HepG2 (cell line): ENCODE measurements around the gene TH. TPM values are rescaled to one million over a fixed set of nuclear protein-coding genes. Genes with fewer than 3 reads are reported as not detected.

Experiments used
- ATAC-seq: fragments of 200-7000 bp; cut with Tn5 transposase; 3 replicates; pipeline ENCODE4 v1.9.1; 2020; ENCODE audit warnings: mild to moderate bottlenecking, moderate library complexity
- BruUV-seq: library from RNA; stranded (reverse); fragments of 400-500 nt; replicated peaks from 2 replicates; lab custom pipeline; 2021; lab: Mats Ljungman, UMichigan
- CTCF ChIA-PET: fragments of 300-600 bp; formaldehyde crosslinking; extraction: SDS; loops from one replicate; lab custom pipeline; 2021; ENCODE audit warnings: low total read pairs, inconsistent platforms, low intra/inter-chr PET ratio; lab: Yijun Ruan, JAX
- POLR2A ChIA-PET: fragments of 350-600 bp; sonication (Branson Sonifier 250); formaldehyde crosslinking; loops from one replicate; lab custom pipeline; 2020; ENCODE audit warnings: antibody characterized with exemption, inconsistent platforms; lab: Yijun Ruan, JAX
- DNase-seq: peaks from one replicate; pipeline ENCODE4 v3.0.0-alpha.2; 2015; ENCODE audit warnings: low spot score
- FAIRE-seq: peaks from 3 replicates; lab custom pipeline; 2011; peaks lifted over from hg19 to GRCh38; lab: Jason Lieb, UNC
- H2AFZ ChIP-seq: one replicate; pipeline ENCODE4 v1.6.1; 2011; ENCODE audit warnings: low read length, inconsistent platforms
- H3K27ac ChIP-seq: fragments of 300-600 bp; 3 replicates; pipeline ENCODE4 v1.8.0; 2011; ENCODE audit warnings: mixed run types, mild to moderate bottlenecking, mixed read lengths, low read length, inconsistent platforms; ENCODE audit not compliant: insufficient read depth; ENCODE audit errors: extremely low read length
- H3K27me3 ChIP-seq, 2 experiments: fragments of 200-600 bp in 1 of 2; 2 replicates in 1 of 2; 3 replicates in 1 of 2; pipeline versions ENCODE4 v1.6.0 to v1.8.0; 2011; ENCODE audit warnings: low read length in 2 of 2, mild to moderate bottlenecking in 2 of 2, moderate library complexity in 2 of 2, inconsistent platforms in 1 of 2; ENCODE audit not compliant: insufficient read depth in 2 of 2, control insufficient read depth in 1 of 2
- H3K36me3 ChIP-seq, 2 experiments: fragments of 200-600 bp in 1 of 2; replicated peaks in 1 of 2; 2 replicates in 1 of 2; 3 replicates in 1 of 2; pipeline versions ENCODE4 v1.5.1 to v1.8.0; 2011; ENCODE audit warnings: low read length in 2 of 2, inconsistent platforms in 1 of 2; ENCODE audit not compliant: insufficient read depth in 2 of 2, control insufficient read depth in 1 of 2
- H3K4me1 ChIP-seq: 2 replicates; pipeline ENCODE4 v1.5.1; 2012; ENCODE audit warnings: low read length, inconsistent platforms; ENCODE audit not compliant: insufficient read depth
- H3K4me2 ChIP-seq: 2 replicates; pipeline ENCODE4 v1.6.0; 2011; ENCODE audit warnings: low read depth, low read length, inconsistent platforms
- H3K4me3 ChIP-seq, 3 experiments: fragments of 200-600 bp in 1 of 3; sonication (generic), shearing (Covaris generic) in 1 of 3; replicated peaks in 1 of 3; 2 replicates each; pipeline ENCODE4 v1.5.1; 2011 to 2016; ENCODE audit warnings: low read length in 3 of 3, inconsistent platforms in 2 of 3, low read depth in 2 of 3, mild to moderate bottlenecking in 2 of 3, control low read depth in 1 of 3, mixed read lengths in 1 of 3; ENCODE audit not compliant: insufficient read depth in 1 of 3
- H3K79me2 ChIP-seq: one replicate; pipeline ENCODE4 v1.6.1; 2011; ENCODE audit warnings: low read length, inconsistent platforms; ENCODE audit not compliant: insufficient read depth
- H3K9ac ChIP-seq: 2 replicates; pipeline ENCODE4 v1.6.0; 2011; ENCODE audit warnings: mild to moderate bottlenecking, low read depth, low read length, inconsistent platforms; ENCODE audit not compliant: insufficient read depth
- H3K9me3 ChIP-seq: 2 replicates; pipeline ENCODE4 v1.5.1; 2012; ENCODE audit warnings: mild to moderate bottlenecking, low read length
- H4K20me1 ChIP-seq: 2 replicates; pipeline ENCODE4 v1.6.0; 2011; ENCODE audit warnings: inconsistent platforms, mild to moderate bottlenecking, low read length, moderate library complexity; ENCODE audit not compliant: insufficient read depth
- AKNA ChIP-seq: sonication (generic); formaldehyde crosslinking; IDR thresholded peaks from 2 replicates; pipeline ENCODE4 v1.4.0; 2020; ENCODE audit warnings: missing genetic modification reagents, borderline replicate concordance
- ARID4A ChIP-seq: sonication (generic); formaldehyde crosslinking; IDR thresholded peaks from 2 replicates; pipeline ENCODE4 v1.5.0; 2020; ENCODE audit warnings: mild to moderate bottlenecking, missing genetic modification reagents, borderline replicate concordance
- BCL6 ChIP-seq: IDR thresholded peaks from 2 replicates; pipeline ENCODE4 v1.6.1; 2016; ENCODE audit warnings: missing genetic modification reagents, missing compliant biosample characterization
- FOXA1 ChIP-seq, 2 experiments: fragments of 450-650 bp in 1 of 2; sonication (generic) in 1 of 2; formaldehyde crosslinking in 1 of 2; IDR thresholded peaks; 2 replicates each; pipeline versions ENCODE4 v1.4.0 to v1.6.1; 2016 to 2020; ENCODE audit warnings: missing genetic modification reagents in 1 of 2
- GLI4 ChIP-seq: sonication (generic); formaldehyde crosslinking; IDR thresholded peaks from 2 replicates; pipeline ENCODE4 v1.5.1; 2020; ENCODE audit warnings: missing genetic modification reagents, mild to moderate bottlenecking, moderate library complexity, borderline replicate concordance
- HOMEZ ChIP-seq: IDR thresholded peaks from 2 replicates; pipeline ENCODE4 v1.6.1; 2016; ENCODE audit warnings: low read depth
- HOXA3 ChIP-seq: sonication (generic); formaldehyde crosslinking; IDR thresholded peaks from 2 replicates; pipeline ENCODE4 v1.5.0; 2020; ENCODE audit warnings: missing genetic modification reagents
- MTA3 ChIP-seq: sonication (generic); formaldehyde crosslinking; IDR thresholded peaks from 2 replicates; pipeline ENCODE4 v1.4.0; 2020; ENCODE audit warnings: missing genetic modification reagents
- ZBTB20 ChIP-seq: sonication (generic); formaldehyde crosslinking; IDR thresholded peaks from 2 replicates; pipeline ENCODE4 v1.8.1; 2023; ENCODE audit warnings: missing genetic modification reagents, low read depth, mild to moderate bottlenecking, borderline replicate concordance
- ZMYM4 ChIP-seq: sonication (generic); formaldehyde crosslinking; IDR thresholded peaks from 2 replicates; pipeline ENCODE4 v1.8.1; 2023; ENCODE audit warnings: mild to moderate bottlenecking, missing genetic modification reagents
- ZNF383 ChIP-seq: sonication (generic); formaldehyde crosslinking; IDR thresholded peaks from 2 replicates; pipeline ENCODE4 v1.4.0; 2020; ENCODE audit warnings: missing genetic modification reagents, mild to moderate bottlenecking, borderline replicate concordance
- ZNF431 ChIP-seq: sonication (generic); formaldehyde crosslinking; IDR thresholded peaks from 2 replicates; pipeline ENCODE4 v1.9.0; 2022; ENCODE audit warnings: missing genetic modification reagents, low read depth, mild to moderate bottlenecking, borderline replicate concordance
- ZNF567 ChIP-seq: sonication (generic); formaldehyde crosslinking; IDR thresholded peaks from 2 replicates; pipeline ENCODE4 v1.8.1; 2023; ENCODE audit warnings: mild to moderate bottlenecking, missing genetic modification reagents, borderline replicate concordance
- ZSCAN9 ChIP-seq: IDR thresholded peaks from 2 replicates; pipeline ENCODE4 v1.6.1; 2016; ENCODE audit warnings: borderline replicate concordance
- WGBS: methylation state at CpG from one replicate; pipeline ENCODE4 v1.1.6; 2017; ENCODE audit warnings: low lambda C conversion rate; 5-methylcytosine and 5-hydroxymethylcytosine counted together
- in situ Hi-C: cut with HindIII; loops from 2 replicates; pipeline ENCODE4 v1.10.0; 2017; ENCODE audit warnings: low pct_unique_long_range_greater_than_20kb; ENCODE audit not compliant: extremely low pct_ligation_motif_present
- intact Hi-C: fragments of 100-400 bp; cut with micrococcal nuclease; formaldehyde crosslinking; loops from one replicate; pipeline ENCODE4 v1.10.0; 2022; ENCODE audit not compliant: unreplicated experiment
- polyA plus RNA-seq, 8 experiments: library from polyadenylated mRNA; depleted of rRNA in 3 of 8; stranded (reverse) in 7 of 8; unstranded in 1 of 8; fragments of >200 nt; fragmentation: Illumina TruSeq in 4 of 8; extraction: Trizol in 4 of 8; gene quantifications; 2 replicates each; pipeline versions ENCODE4 v1.2.1 to v1.2.3, GENCODE V29; 2011 to 2016; ENCODE audit warnings: low read depth in 4 of 8, missing spikeins in 1 of 8, mixed read lengths in 1 of 8; ENCODE audit not compliant: insufficient read depth in 1 of 8
- total RNA-seq, 5 experiments: library from RNA; depleted of rRNA; stranded (reverse); fragments of >200 nt; fragmentation: Illumina TruSeq; extraction: Trizol; gene quantifications; 2 replicates each; pipeline ENCODE4 v1.2.3, GENCODE V29; 2016; ENCODE audit warnings: low read depth in 1 of 5

The TH gene
- total and polyA plus RNA-seq, 2 of the 13 experiments (the other 11 are each of a cell fraction or from before 2014, with no cell fraction given): 0.36 TPM; not detected in 1

- TF ChIP-seq ARID4A (CRISPR knock-in tag): no peak
- no peak for TF ChIP-seq HOXA3 (CRISPR knock-in tag)
- TF ChIP-seq ZSCAN9 (CRISPR knock-in tag): no peak
- TF ChIP-seq ZMYM4 (CRISPR knock-in tag): no peak
- TF ChIP-seq GLI4: no peak
- TF ChIP-seq FOXA1 (IDR thresholded peaks at IDR 0.05): no peak
- no peak for TF ChIP-seq FOXA1 (CRISPR knock-in tag; IDR thresholded peaks at IDR 0.05)
- TF ChIP-seq ZNF383: no peak
Measured at GRCh38 chr11:2175659-2176058, 4.0 kb upstream of the TH start (continued).

GRCh38 chr11:2174361-2174760 lies 2.7 kb upstream of the TH start:
- ATAC-seq: no peak
- POLR2A ChIA-PET: no interaction called here
- in situ Hi-C loops: no loop called here
- no peak for TF ChIP-seq ZBTB20 (CRISPR knock-in tag)
- TF ChIP-seq ZNF431 (CRISPR knock-in tag): no peak
- TF ChIP-seq ZNF567 (CRISPR knock-in tag): no peak
- no peak for TF ChIP-seq AKNA (CRISPR knock-in tag)
- TF ChIP-seq MTA3 (CRISPR knock-in tag): no peak
- TF ChIP-seq HOMEZ (CRISPR knock-in tag): no peak
- TF ChIP-seq BCL6: no peak

More at GRCh38 chr11:2174361-2174760, 2.7 kb upstream of the TH start:
- Histone ChIP-seq H3K36me3 (no peaks in the 10 kb centered on the region), H3K9me3 (no peaks in the 10 kb centered on the region), H3K9ac (no peak overlapping the region), H3K4me1 (0 out of 2 replicates have a peak, but pooled peaks cover 2% of the 10 kb centered on the region), H4K20me1 (no peaks in the 10 kb centered on the region), H3K79me2 (no peaks in the 10 kb centered on the region), H3K27me3 (peaks cover 31 to 73% of the 10 kb centered on the region in 2 experiments; a peak in 4 of 5 replicates), H3K4me3 (no peak overlapping the region), H3K4me2 (no peak overlapping the region), H3K27ac (no peak overlapping the region), H2AFZ (no peak overlapping the region)
- FAIRE-seq (no peak), DNase-seq (no peak)
- WGBS: 11% methylated on average over 5 of the region's 11 CpGs
- CTCF ChIA-PET: no interaction called here
- intact Hi-C loops: no loop called here
- BruUV-seq: no TSS peak
